Liver (tissue), 9 donors: ENCODE measurements around the gene METTL6. TPM values are rescaled to one million over a fixed set of nuclear protein-coding genes. Genes with fewer than 3 reads are reported as not detected.

Experiments
- DNase-seq: peaks from one replicate; pipeline ENCODE4 v3.0.0-alpha.2; 2017; ENCODE audit warnings: low spot score
- H3K27ac ChIP-seq, 2 donors: one replicate each; pipeline ENCODE4 v1.7.0; 2013; ENCODE audit warnings: inconsistent platforms in 2 of 2, low read length in 2 of 2, control low read depth in 1 of 2, low read depth in 1 of 2, mild to moderate bottlenecking in 1 of 2
- H3K27me3 ChIP-seq, 4 donors: one replicate each; pipeline versions ENCODE4 v1.6.1 to v1.7.0; 2013; ENCODE audit warnings: low read length in 3 of 4, inconsistent platforms in 1 of 4, mild to moderate bottlenecking in 1 of 4, moderate library complexity in 1 of 4; ENCODE audit not compliant: control insufficient read depth in 4 of 4, insufficient read depth in 4 of 4
- H3K36me3 ChIP-seq, 4 donors: one replicate each; pipeline versions ENCODE4 v1.6.1 to v1.7.0; 2013; ENCODE audit warnings: low read length in 3 of 4, mild to moderate bottlenecking in 3 of 4, low read depth in 1 of 4, moderate library complexity in 1 of 4; ENCODE audit not compliant: control insufficient read depth in 4 of 4, insufficient read depth in 3 of 4
- H3K4me1 ChIP-seq, 4 donors: one replicate each; pipeline versions ENCODE4 v1.6.1 to v1.7.0; 2013; ENCODE audit warnings: low read length in 3 of 4, mild to moderate bottlenecking in 3 of 4, moderate library complexity in 1 of 4; ENCODE audit not compliant: control insufficient read depth in 4 of 4, insufficient read depth in 4 of 4
- H3K4me3 ChIP-seq, 3 donors: one replicate each; pipeline versions ENCODE4 v1.6.1 to v1.7.0; 2013; ENCODE audit warnings: low read length in 3 of 3, control low read depth in 1 of 3, low read depth in 1 of 3, mild to moderate bottlenecking in 1 of 3
- H3K9ac ChIP-seq, 2 donors: one replicate each; pipeline ENCODE4 v1.7.0; 2013; ENCODE audit warnings: low read length in 2 of 2, mild to moderate bottlenecking in 2 of 2, moderate library complexity in 2 of 2, control low read depth in 1 of 2, low read depth in 1 of 2
- H3K9me3 ChIP-seq, 4 donors: one replicate each; pipeline versions ENCODE4 v1.6.1 to v1.7.0; 2013; ENCODE audit warnings: low read length in 3 of 4; ENCODE audit not compliant: control insufficient read depth in 4 of 4
- EGR1 ChIP-seq, 2 donors: IDR thresholded peaks; 2 replicates each; pipeline ENCODE4 v1.6.1; 2016 to 2018; ENCODE audit warnings: antibody characterized with exemption in 2 of 2, low read depth in 2 of 2
- FOXA1 ChIP-seq: IDR thresholded peaks from 2 replicates; pipeline ENCODE4 v1.6.1; 2016; ENCODE audit warnings: antibody characterized with exemption
- FOXA2 ChIP-seq: IDR thresholded peaks from 2 replicates; pipeline ENCODE4 v1.6.1; 2016; ENCODE audit warnings: antibody characterized with exemption
- GABPA ChIP-seq, 2 donors: IDR thresholded peaks in 1 of 2; conservative IDR thresholded peaks in 1 of 2; 2 replicates each; pipeline ENCODE4 v1.6.1; 2016; ENCODE audit warnings: antibody characterized with exemption in 2 of 2, mild to moderate bottlenecking in 1 of 2, moderate library complexity in 1 of 2
- HNF4A ChIP-seq, 2 donors: conservative IDR thresholded peaks; 2 replicates each; pipeline ENCODE4 v1.6.1; 2016; ENCODE audit warnings: antibody characterized with exemption in 2 of 2, mild to moderate bottlenecking in 2 of 2
- HNF4G ChIP-seq: IDR thresholded peaks from 2 replicates; pipeline ENCODE4 v1.6.1; 2016; ENCODE audit warnings: antibody characterized with exemption
- JUND ChIP-seq, 2 donors: IDR thresholded peaks; 2 replicates each; pipeline ENCODE4 v1.6.1; 2016; ENCODE audit warnings: antibody characterized with exemption in 2 of 2
- RAD21 ChIP-seq, 2 donors: IDR thresholded peaks; 2 replicates each; pipeline ENCODE4 v1.6.1; 2016; ENCODE audit warnings: antibody characterized with exemption in 2 of 2, mild to moderate bottlenecking in 2 of 2
- RXRA ChIP-seq, 2 donors: IDR thresholded peaks; 2 replicates each; pipeline ENCODE4 v1.6.1; 2017 to 2018; ENCODE audit warnings: antibody characterized with exemption in 2 of 2, mild to moderate bottlenecking in 1 of 2
- SP1 ChIP-seq: IDR thresholded peaks from 2 replicates; pipeline ENCODE4 v1.6.1; 2018; ENCODE audit warnings: antibody characterized with exemption, mild to moderate bottlenecking
- TAF1 ChIP-seq: conservative IDR thresholded peaks from 2 replicates; pipeline ENCODE4 v1.6.1; 2016; ENCODE audit warnings: antibody characterized with exemption, mild to moderate bottlenecking
- YY1 ChIP-seq: IDR thresholded peaks from 2 replicates; pipeline ENCODE4 v1.6.1; 2016; ENCODE audit warnings: antibody characterized with exemption, mild to moderate bottlenecking
- WGBS: extraction: QIAGEN DNeasy Blood & Tissue Kit; methylation state at CpG from one replicate; pipeline ENCODE4 v1.1.7; 2013; 5-methylcytosine and 5-hydroxymethylcytosine counted together
- polyA plus RNA-seq, 2 donors: library from polyadenylated mRNA; stranded (reverse) in 1 of 2; unstranded in 1 of 2; fragments of 200-250 nt in 1 of 2; fragments of >200 nt in 1 of 2; fragmentation: Nextera tagmentation in 1 of 2; extraction: Ambion mirVana in 1 of 2; gene quantifications; one replicate each; pipeline versions ENCODE4 v1.2.1 to v1.2.3, GENCODE V29; 2013 to 2015
- total RNA-seq, 2 donors: library from RNA; depleted of rRNA; stranded (reverse); fragments of >200 nt; gene quantifications; one replicate each; pipeline ENCODE4 v1.2.3, GENCODE V29; 2014
- TF ChIP-seq, protein P1 (sequence below): IDR thresholded peaks from 2 replicates; pipeline ENCODE4 v1.6.1; 2016; ENCODE audit warnings: antibody characterized with exemption
- TF ChIP-seq, protein P2 (sequence below): IDR thresholded peaks from 2 replicates; pipeline ENCODE4 v1.6.1; 2016; ENCODE audit warnings: antibody characterized with exemption, mild to moderate bottlenecking
- TF ChIP-seq, protein P3 (sequence below): fragments of 150-350 bp; IDR thresholded peaks from 2 replicates; pipeline ENCODE4 v1.5.1; 2017; ENCODE audit warnings: improper control_type of control experiment, low read depth, low read length; ENCODE audit not compliant: missing input control
- TF ChIP-seq, protein P4 (sequence below): IDR thresholded peaks from 2 replicates; pipeline ENCODE4 v1.6.1; 2016; ENCODE audit warnings: antibody characterized with exemption
- TF ChIP-seq, protein P5 (sequence below): IDR thresholded peaks from 2 replicates; pipeline ENCODE4 v1.6.1; 2016; ENCODE audit warnings: antibody characterized with exemption
- donor health status: healthy.
- donor health status: healthy.
- donor health status: healthy.
- donor health status: healthy.
- donor health status: healthy.

METTL6 gene
- total and polyA plus RNA-seq, 4 donors: 2.0 to 9.1 (median 5.9) TPM

DNA sequence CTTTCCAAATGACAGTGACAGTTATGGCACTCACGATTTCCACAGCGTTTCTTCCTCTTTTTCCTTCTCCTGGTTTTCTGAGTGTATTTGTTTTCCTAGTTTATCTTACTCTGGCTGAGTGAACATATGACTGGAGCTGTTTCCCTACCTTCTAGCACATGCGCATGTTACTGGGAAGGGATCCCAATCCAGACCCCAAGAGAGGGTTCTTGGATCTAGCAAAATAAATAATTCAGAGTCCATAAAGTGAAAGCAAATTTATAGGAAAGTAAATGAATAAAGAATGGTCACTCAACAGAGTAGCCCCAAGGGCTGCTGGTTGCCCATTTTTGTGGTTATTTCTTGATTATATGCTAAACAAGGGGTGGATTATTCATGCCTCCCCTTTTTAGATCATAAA lies 23.8 kb downstream of the METTL6 start:
- Histone ChIP-seq H3K9me3 (no peaks in the 10 kb centered on the region), H3K27me3 (no peaks in the 10 kb centered on the region), H3K4me1 (no peaks in the 10 kb centered on the region), H3K27ac (no peak overlapping the region), H3K36me3 (peaks cover 0 to 7% (median 0%) of the 10 kb centered on the region in 4 donors), H3K4me3 (no peak overlapping the region), H3K9ac (no peak overlapping the region)
- 78% methylated on average over 3 of the region's 3 CpGs for WGBS
- no peak for DNase-seq
- no peak for TF ChIP-seq HNF4G
- TF ChIP-seq TAF1: no peak
- TF ChIP-seq, protein P1, sequence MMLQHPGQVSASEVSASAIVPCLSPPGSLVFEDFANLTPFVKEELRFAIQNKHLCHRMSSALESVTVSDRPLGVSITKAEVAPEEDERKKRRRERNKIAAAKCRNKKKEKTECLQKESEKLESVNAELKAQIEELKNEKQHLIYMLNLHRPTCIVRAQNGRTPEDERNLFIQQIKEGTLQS: no peak
- no peak for TF ChIP-seq FOXA2
- no peak for TF ChIP-seq YY1
- TF ChIP-seq EGR1 (IDR thresholded peaks at IDR 0.05; ENCODE audit: low read depth in 2 of 2): no peak
- TF ChIP-seq FOXA1: no peak
- TF ChIP-seq SP1: no peak
- TF ChIP-seq RAD21 (IDR thresholded peaks at IDR 0.05): no peak
- no peak for TF ChIP-seq JUND (IDR thresholded peaks at IDR 0.05)
- TF ChIP-seq, protein P2, sequence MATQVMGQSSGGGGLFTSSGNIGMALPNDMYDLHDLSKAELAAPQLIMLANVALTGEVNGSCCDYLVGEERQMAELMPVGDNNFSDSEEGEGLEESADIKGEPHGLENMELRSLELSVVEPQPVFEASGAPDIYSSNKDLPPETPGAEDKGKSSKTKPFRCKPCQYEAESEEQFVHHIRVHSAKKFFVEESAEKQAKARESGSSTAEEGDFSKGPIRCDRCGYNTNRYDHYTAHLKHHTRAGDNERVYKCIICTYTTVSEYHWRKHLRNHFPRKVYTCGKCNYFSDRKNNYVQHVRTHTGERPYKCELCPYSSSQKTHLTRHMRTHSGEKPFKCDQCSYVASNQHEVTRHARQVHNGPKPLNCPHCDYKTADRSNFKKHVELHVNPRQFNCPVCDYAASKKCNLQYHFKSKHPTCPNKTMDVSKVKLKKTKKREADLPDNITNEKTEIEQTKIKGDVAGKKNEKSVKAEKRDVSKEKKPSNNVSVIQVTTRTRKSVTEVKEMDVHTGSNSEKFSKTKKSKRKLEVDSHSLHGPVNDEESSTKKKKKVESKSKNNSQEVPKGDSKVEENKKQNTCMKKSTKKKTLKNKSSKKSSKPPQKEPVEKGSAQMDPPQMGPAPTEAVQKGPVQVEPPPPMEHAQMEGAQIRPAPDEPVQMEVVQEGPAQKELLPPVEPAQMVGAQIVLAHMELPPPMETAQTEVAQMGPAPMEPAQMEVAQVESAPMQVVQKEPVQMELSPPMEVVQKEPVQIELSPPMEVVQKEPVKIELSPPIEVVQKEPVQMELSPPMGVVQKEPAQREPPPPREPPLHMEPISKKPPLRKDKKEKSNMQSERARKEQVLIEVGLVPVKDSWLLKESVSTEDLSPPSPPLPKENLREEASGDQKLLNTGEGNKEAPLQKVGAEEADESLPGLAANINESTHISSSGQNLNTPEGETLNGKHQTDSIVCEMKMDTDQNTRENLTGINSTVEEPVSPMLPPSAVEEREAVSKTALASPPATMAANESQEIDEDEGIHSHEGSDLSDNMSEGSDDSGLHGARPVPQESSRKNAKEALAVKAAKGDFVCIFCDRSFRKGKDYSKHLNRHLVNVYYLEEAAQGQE: no peak
- TF ChIP-seq GABPA (IDR thresholded peaks at IDR 0.05 in 1 of 2, conservative IDR thresholded peaks at IDR 0.05 in 1 of 2): no peak
- TF ChIP-seq, protein P3, sequence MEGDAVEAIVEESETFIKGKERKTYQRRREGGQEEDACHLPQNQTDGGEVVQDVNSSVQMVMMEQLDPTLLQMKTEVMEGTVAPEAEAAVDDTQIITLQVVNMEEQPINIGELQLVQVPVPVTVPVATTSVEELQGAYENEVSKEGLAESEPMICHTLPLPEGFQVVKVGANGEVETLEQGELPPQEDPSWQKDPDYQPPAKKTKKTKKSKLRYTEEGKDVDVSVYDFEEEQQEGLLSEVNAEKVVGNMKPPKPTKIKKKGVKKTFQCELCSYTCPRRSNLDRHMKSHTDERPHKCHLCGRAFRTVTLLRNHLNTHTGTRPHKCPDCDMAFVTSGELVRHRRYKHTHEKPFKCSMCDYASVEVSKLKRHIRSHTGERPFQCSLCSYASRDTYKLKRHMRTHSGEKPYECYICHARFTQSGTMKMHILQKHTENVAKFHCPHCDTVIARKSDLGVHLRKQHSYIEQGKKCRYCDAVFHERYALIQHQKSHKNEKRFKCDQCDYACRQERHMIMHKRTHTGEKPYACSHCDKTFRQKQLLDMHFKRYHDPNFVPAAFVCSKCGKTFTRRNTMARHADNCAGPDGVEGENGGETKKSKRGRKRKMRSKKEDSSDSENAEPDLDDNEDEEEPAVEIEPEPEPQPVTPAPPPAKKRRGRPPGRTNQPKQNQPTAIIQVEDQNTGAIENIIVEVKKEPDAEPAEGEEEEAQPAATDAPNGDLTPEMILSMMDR: no peak
- TF ChIP-seq, protein P4, sequence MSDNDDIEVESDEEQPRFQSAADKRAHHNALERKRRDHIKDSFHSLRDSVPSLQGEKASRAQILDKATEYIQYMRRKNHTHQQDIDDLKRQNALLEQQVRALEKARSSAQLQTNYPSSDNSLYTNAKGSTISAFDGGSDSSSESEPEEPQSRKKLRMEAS: no peak
- no peak for TF ChIP-seq RXRA (IDR thresholded peaks at IDR 0.05)
- no peak for TF ChIP-seq HNF4A (conservative IDR thresholded peaks at IDR 0.05)

DNA sequence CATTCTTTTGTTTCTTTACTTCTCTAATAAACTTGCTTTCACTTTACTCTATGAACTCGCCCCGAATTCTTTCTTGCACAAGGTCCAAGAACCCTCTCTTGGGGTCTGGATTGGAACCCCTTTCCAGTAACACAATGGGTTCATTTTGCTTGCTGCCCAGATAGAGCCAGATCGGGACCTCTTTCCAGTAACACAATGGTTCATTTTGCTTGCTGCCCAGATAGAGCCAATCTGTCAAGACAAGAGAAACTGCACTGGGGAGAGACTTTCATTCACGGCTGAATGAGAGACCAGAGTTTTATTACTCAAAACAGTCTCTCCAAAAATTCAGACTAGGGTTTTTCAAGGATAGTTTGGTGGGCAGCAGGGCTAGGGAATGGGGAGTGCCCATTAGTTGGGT lies 25.4 kb downstream of the METTL6 start:
- TF ChIP-seq, protein P1: no peak
- TF ChIP-seq SP1: no peak
- TF ChIP-seq, protein P5, sequence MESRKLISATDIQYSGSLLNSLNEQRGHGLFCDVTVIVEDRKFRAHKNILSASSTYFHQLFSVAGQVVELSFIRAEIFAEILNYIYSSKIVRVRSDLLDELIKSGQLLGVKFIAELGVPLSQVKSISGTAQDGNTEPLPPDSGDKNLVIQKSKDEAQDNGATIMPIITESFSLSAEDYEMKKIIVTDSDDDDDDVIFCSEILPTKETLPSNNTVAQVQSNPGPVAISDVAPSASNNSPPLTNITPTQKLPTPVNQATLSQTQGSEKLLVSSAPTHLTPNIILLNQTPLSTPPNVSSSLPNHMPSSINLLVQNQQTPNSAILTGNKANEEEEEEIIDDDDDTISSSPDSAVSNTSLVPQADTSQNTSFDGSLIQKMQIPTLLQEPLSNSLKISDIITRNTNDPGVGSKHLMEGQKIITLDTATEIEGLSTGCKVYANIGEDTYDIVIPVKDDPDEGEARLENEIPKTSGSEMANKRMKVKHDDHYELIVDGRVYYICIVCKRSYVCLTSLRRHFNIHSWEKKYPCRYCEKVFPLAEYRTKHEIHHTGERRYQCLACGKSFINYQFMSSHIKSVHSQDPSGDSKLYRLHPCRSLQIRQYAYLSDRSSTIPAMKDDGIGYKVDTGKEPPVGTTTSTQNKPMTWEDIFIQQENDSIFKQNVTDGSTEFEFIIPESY: no peak
- H3K4me3 ChIP-seq: no peak overlapping the region

More for the DNA sequence above, 25.4 kb downstream of the METTL6 start:
- Histone ChIP-seq H3K4me1 (no peaks in the 10 kb centered on the region), H3K9me3 (no peaks in the 10 kb centered on the region), H3K36me3 (no peaks in the 10 kb centered on the region), H3K27ac (no peak overlapping the region), H3K27me3 (no peaks in the 10 kb centered on the region), H3K9ac (no peak overlapping the region)
- 90% methylated on average over 4 of the region's 4 CpGs for WGBS
- DNase-seq: no peak
